HepG2 (cell line): ENCODE data around the gene FALEC. TPM values are rescaled to one million over a fixed set of nuclear protein-coding genes. Genes with fewer than 3 reads are reported as not detected.

ENCODE experiments used
- ARID5B ChIP-seq: IDR thresholded peaks from 2 replicates; pipeline ENCODE4 v1.4.0; 2020; ENCODE audit warnings: mild to moderate bottlenecking, missing genetic modification reagents
- IRF1 ChIP-seq: sonication (generic); formaldehyde crosslinking; IDR thresholded peaks from 2 replicates; pipeline ENCODE4 v1.4.0; 2020; ENCODE audit warnings: low read depth, mild to moderate bottlenecking, missing genetic modification reagents
- KLF9 ChIP-seq: IDR thresholded peaks from 2 replicates; pipeline ENCODE4 v1.6.1; 2016; ENCODE audit warnings: low read depth
- MLLT10 ChIP-seq: sonication (generic); formaldehyde crosslinking; IDR thresholded peaks from 2 replicates; pipeline ENCODE4 v1.4.0; 2020; ENCODE audit warnings: missing genetic modification reagents
- MTERF4 ChIP-seq: sonication (generic); formaldehyde crosslinking; IDR thresholded peaks from 2 replicates; pipeline ENCODE4 v1.8.0; 2023; ENCODE audit warnings: mild to moderate bottlenecking, missing genetic modification reagents
- RARA ChIP-seq: IDR thresholded peaks from 2 replicates; pipeline ENCODE4 v1.6.1; 2016; ENCODE audit warnings: missing genetic modification reagents, missing compliant biosample characterization
- WIZ ChIP-seq: sonication (generic); formaldehyde crosslinking; IDR thresholded peaks from 2 replicates; pipeline ENCODE4 v1.5.1; 2020; ENCODE audit warnings: mild to moderate bottlenecking, missing genetic modification reagents
- ZBTB25 ChIP-seq: IDR thresholded peaks from 2 replicates; pipeline ENCODE4 v1.6.1; 2018; ENCODE audit warnings: missing genetic modification reagents
- ZBTB33 ChIP-seq: sonication (generic); formaldehyde crosslinking; IDR thresholded peaks from 2 replicates; pipeline ENCODE4 v1.4.0; 2020; ENCODE audit warnings: missing genetic modification reagents
- ZBTB37 ChIP-seq: sonication (generic); formaldehyde crosslinking; IDR thresholded peaks from 2 replicates; pipeline ENCODE4 v1.4.0; 2020; ENCODE audit warnings: mild to moderate bottlenecking, missing genetic modification reagents
- ZBTB42 ChIP-seq: sonication (generic); formaldehyde crosslinking; IDR thresholded peaks from 2 replicates; pipeline ENCODE4 v1.5.0; 2020; ENCODE audit warnings: mild to moderate bottlenecking, missing genetic modification reagents
- ZNF12 ChIP-seq: sonication (generic); formaldehyde crosslinking; IDR thresholded peaks from 2 replicates; pipeline ENCODE4 v1.5.0; 2020; ENCODE audit warnings: missing genetic modification reagents
- ZNF20 ChIP-seq: sonication (generic); formaldehyde crosslinking; IDR thresholded peaks from 2 replicates; pipeline ENCODE4 v1.4.0; 2020; ENCODE audit warnings: mild to moderate bottlenecking, moderate library complexity, missing genetic modification reagents
- ZNF33A ChIP-seq: sonication (generic); formaldehyde crosslinking; IDR thresholded peaks from 2 replicates; pipeline ENCODE4 v1.5.1; 2020; ENCODE audit warnings: missing genetic modification reagents, mild to moderate bottlenecking, moderate library complexity, borderline replicate concordance
- ZNF629 ChIP-seq: sonication (generic); formaldehyde crosslinking; conservative IDR thresholded peaks from 2 replicates; pipeline ENCODE4 v1.5.0; 2020; ENCODE audit warnings: missing genetic modification reagents
- ZNF644 ChIP-seq: IDR thresholded peaks from 2 replicates; pipeline ENCODE4 v1.6.1; 2016; ENCODE audit warnings: low read depth
- polyA plus RNA-seq, 8 experiments: library from polyadenylated mRNA; depleted of rRNA in 3 of 8; stranded (reverse) in 7 of 8; unstranded in 1 of 8; fragments of >200 nt; fragmentation: Illumina TruSeq in 4 of 8; extraction: Trizol in 4 of 8; gene quantifications; 2 replicates each; pipeline versions ENCODE4 v1.2.1 to v1.2.3, GENCODE V29; 2011 to 2016; ENCODE audit warnings: low read depth in 4 of 8, missing spikeins in 1 of 8, mixed read lengths in 1 of 8; ENCODE audit not compliant: insufficient read depth in 1 of 8
- total RNA-seq, 5 experiments: library from RNA; depleted of rRNA; stranded (reverse); fragments of >200 nt; fragmentation: Illumina TruSeq; extraction: Trizol; gene quantifications; 2 replicates each; pipeline ENCODE4 v1.2.3, GENCODE V29; 2016; ENCODE audit warnings: low read depth in 1 of 5

The FALEC gene
- total and polyA plus RNA-seq, 2 of the 13 experiments (the other 11 are each of a cell fraction or from before 2014, with no cell fraction given) = 0.33 to 0.71 TPM

- TF ChIP-seq RARA (CRISPR knock-in tag) = peak; percentile 72
- TF ChIP-seq ZNF644 (CRISPR knock-in tag) = no peak
- peak; percentile 35; the same call in 1 of the 2 replicates for TF ChIP-seq ZNF12 (CRISPR knock-in tag)
- TF ChIP-seq ZNF33A (CRISPR knock-in tag) = no peak
- no peak for TF ChIP-seq ZBTB25
- TF ChIP-seq WIZ (CRISPR knock-in tag) = no peak
- TF ChIP-seq ZNF629 (CRISPR knock-in tag) = no peak
- TF ChIP-seq ZBTB42 (CRISPR knock-in tag) = no peak
- TF ChIP-seq KLF9 (CRISPR knock-in tag) = no peak
- peak; percentile 79 for TF ChIP-seq ARID5B (CRISPR knock-in tag)
- TF ChIP-seq ZNF20 (CRISPR knock-in tag) = no peak
- TF ChIP-seq MLLT10 = no peak
- no peak for TF ChIP-seq MTERF4
- TF ChIP-seq ZBTB33 (CRISPR knock-in tag) = no peak
- TF ChIP-seq IRF1 (CRISPR knock-in tag) = no peak
- TF ChIP-seq ZBTB37 (CRISPR knock-in tag) = no peak
These were observed 36.8 kb downstream of the FALEC start (continued) for GRCh38 chr1:150552128-150552910.
